IMR-90 (cell line): ENCODE measurements around the gene KLK10.

ENCODE experiments used
- BHLHE40 ChIP-seq: fragments of 150-350 bp; IDR thresholded peaks from 2 replicates; pipeline ENCODE4 v1.6.1; 2016; ENCODE audit warnings: mild to moderate bottlenecking, low read depth, low read length
- CEBPB ChIP-seq: IDR thresholded peaks from 2 replicates; pipeline ENCODE4 v1.6.1; 2012; ENCODE audit warnings: low read depth, low read length, improper control_type of control experiment
- CTCF ChIP-seq: conservative IDR thresholded peaks from 2 replicates; pipeline ENCODE4 v1.5.1; 2012; ENCODE audit warnings: mild to moderate bottlenecking, low read depth, low read length, improper control_type of control experiment
- NFE2L2 ChIP-seq: fragments of 150-350 bp; IDR thresholded peaks from 2 replicates; pipeline ENCODE4 v1.6.1; 2016; ENCODE audit warnings: low read depth, mild to moderate bottlenecking, low read length
- SMC3 ChIP-seq: fragments of 150-350 bp; IDR thresholded peaks from 2 replicates; pipeline ENCODE4 v1.6.1; 2016; ENCODE audit warnings: low read depth, mild to moderate bottlenecking, antibody characterized with exemption, low read length, moderate library complexity
- USF2 ChIP-seq: fragments of 150-350 bp; IDR thresholded peaks from 2 replicates; pipeline ENCODE4 v1.6.1; 2017; ENCODE audit warnings: mild to moderate bottlenecking, antibody characterized with exemption, low read length, low read depth

GRCh38 chr19:50969413-50969760 lies 50.1 kb downstream of the KLK10 start, which contains the start of gene KLK6:
- TF ChIP-seq NFE2L2 (no peak), CTCF (no peak), CEBPB (no peak), BHLHE40 (no peak), USF2 (no peak), SMC3 (no peak)
